B cell (primary cell): ENCODE results near the gene PRH2. TPM values are rescaled to one million over a fixed set of nuclear protein-coding genes. Genes with fewer than 3 reads are reported as not detected.

Experiments
- ATAC-seq: fragments of 200-7000 bp; cut with Tn5 transposase; one replicate; pipeline ENCODE4 v1.10.0; 2021; ENCODE audit warnings: low read depth, mild to moderate bottlenecking, moderate number of reproducible peaks, moderate library complexity
- CTCF ChIA-PET: fragments of 350-600 bp; sonication (Branson Sonifier 250); formaldehyde crosslinking; loops from one replicate; lab custom pipeline; 2021; ENCODE audit warnings: antibody characterized with exemption, inconsistent platforms; lab: Charles Lee
- POLR2A ChIA-PET: fragments of 350-600 bp; sonication (Branson Sonifier 250); formaldehyde crosslinking; loops from one replicate; lab custom pipeline; 2021; ENCODE audit warnings: antibody characterized with exemption; lab: Charles Lee
- DNase-seq: peaks from one replicate; pipeline ENCODE4 v3.0.0; 2013
- H2AFZ ChIP-seq: 2 replicates; pipeline ENCODE4 v1.6.1; 2012; ENCODE audit warnings: mild to moderate bottlenecking, low read depth, low read length; ENCODE audit not compliant: insufficient read depth, poor library complexity, severe bottlenecking
- H3K27ac ChIP-seq, 2 donors: 1 replicate in 1 of 2; 2 replicates in 1 of 2; pipeline ENCODE4 v1.5.1; 2012 to 2013; ENCODE audit warnings: low read length in 2 of 2, mild to moderate bottlenecking in 2 of 2, moderate library complexity in 1 of 2
- H3K27me3 ChIP-seq, 4 experiments: fragments of 200-600 bp in 1 of 4; sonication (generic) in 1 of 4; replicated peaks in 1 of 4; 1 replicate in 2 of 4; 2 replicates in 2 of 4; pipeline versions ENCODE4 v1.6.1 to v1.7.0; 2013 to 2016; ENCODE audit warnings: low read length in 3 of 4, mild to moderate bottlenecking in 2 of 4, mixed read lengths in 1 of 4, moderate library complexity in 1 of 4; ENCODE audit not compliant: insufficient read depth in 4 of 4, control insufficient read depth in 3 of 4; ENCODE audit errors: control extremely low read depth in 1 of 4
- H3K36me3 ChIP-seq, 2 experiments: replicated peaks in 1 of 2; 1 replicate in 1 of 2; 2 replicates in 1 of 2; pipeline versions ENCODE4 v1.6.1 to v1.7.1; 2013; ENCODE audit warnings: low read length in 1 of 2; ENCODE audit not compliant: insufficient read depth in 2 of 2, control insufficient read depth in 1 of 2; ENCODE audit errors: control extremely low read depth in 1 of 2, extremely low read depth in 1 of 2
- H3K4me1 ChIP-seq, 2 donors: fragments of 200-600 bp in 1 of 2; sonication (generic) in 1 of 2; 1 replicate in 1 of 2; 2 replicates in 1 of 2; pipeline versions ENCODE4 v1.5.1 to v1.6.1; 2013 to 2017; ENCODE audit warnings: low read length in 2 of 2; ENCODE audit not compliant: control insufficient read depth in 2 of 2, insufficient read depth in 2 of 2
- H3K4me2 ChIP-seq: replicated peaks from 2 replicates; pipeline ENCODE3; 2012; ENCODE audit warnings: mild to moderate bottlenecking, low read depth, low read length; ENCODE audit not compliant: poor library complexity, severe bottlenecking
- H3K4me3 ChIP-seq, 5 experiments: fragments of 200-600 bp in 1 of 5; sonication (generic) in 1 of 5; 1 replicate in 3 of 5; 2 replicates in 2 of 5; pipeline versions ENCODE4 v1.5.1 to v1.7.0; 2011 to 2016; ENCODE audit warnings: low read length in 4 of 5, mild to moderate bottlenecking in 4 of 5, low read depth in 2 of 5, control low read depth in 1 of 5, moderate library complexity in 1 of 5; ENCODE audit not compliant: insufficient read depth in 1 of 5; ENCODE audit errors: control extremely low read depth in 1 of 5, extremely low read depth in 1 of 5
- H3K79me2 ChIP-seq: fragments of 200-600 bp; sonication (generic); one replicate; pipeline ENCODE4 v1.6.0; 2016; ENCODE audit warnings: low read length; ENCODE audit not compliant: control insufficient read depth, insufficient read depth
- H3K9ac ChIP-seq: fragments of 200-600 bp; sonication (generic); 2 replicates; pipeline ENCODE4 v1.6.1; 2017; ENCODE audit warnings: mild to moderate bottlenecking, low read length, moderate library complexity
- H3K9me3 ChIP-seq, 3 donors: one replicate each; pipeline versions ENCODE4 v1.6.1 to v1.7.1; 2013; ENCODE audit warnings: low read length in 2 of 3; ENCODE audit not compliant: control insufficient read depth in 2 of 3, insufficient read depth in 1 of 3; ENCODE audit errors: control extremely low read depth in 1 of 3
- H4K20me1 ChIP-seq: 2 replicates; pipeline ENCODE4 v1.6.0; 2012; ENCODE audit warnings: mild to moderate bottlenecking, low read length; ENCODE audit not compliant: insufficient read depth, control insufficient read depth, poor library complexity, severe bottlenecking
- H3K27ac Mint-ChIP-seq: one replicate; pipeline ENCODE4 v1.8.0; 2021; ENCODE audit warnings: mixed read lengths
- H3K27me3 Mint-ChIP-seq: one replicate; pipeline ENCODE4 v1.8.0; 2021; ENCODE audit warnings: mixed read lengths
- H3K4me1 Mint-ChIP-seq: one replicate; pipeline ENCODE4 v1.8.0; 2021; ENCODE audit warnings: mixed read lengths
- H3K4me3 Mint-ChIP-seq: one replicate; pipeline ENCODE4 v1.8.0; 2021; ENCODE audit warnings: mixed read lengths
- H3K9me3 Mint-ChIP-seq: one replicate; pipeline ENCODE4 v1.8.0; 2022; ENCODE audit warnings: mixed read lengths; ENCODE audit not compliant: insufficient read depth
- CTCF ChIP-seq: fragments of 200-600 bp; IDR thresholded peaks from one replicate; pipeline ENCODE4 v1.8.0; 2022; ENCODE audit warnings: antibody characterized with exemption, mild to moderate bottlenecking
- EZH2 ChIP-seq: IDR thresholded peaks from 2 replicates; pipeline ENCODE4 v1.6.1; 2012; ENCODE audit warnings: borderline replicate concordance, low read depth, mild to moderate bottlenecking, moderate library complexity, low read length; ENCODE audit not compliant: insufficient read depth, poor library complexity, severe bottlenecking
- WGBS: methylation state at CpG from one replicate; pipeline ENCODE4 v1.1.5; 2013; ENCODE audit warnings: missing lambda C conversion rate; ENCODE audit not compliant: insufficient coverage; 5-methylcytosine and 5-hydroxymethylcytosine counted together
- intact Hi-C: fragments of 100-400 bp; cut with micrococcal nuclease; formaldehyde crosslinking; loops from one replicate; pipeline ENCODE4 v1.10.0; 2022
- polyA plus RNA-seq: library from polyadenylated mRNA; depleted of rRNA; stranded (reverse); fragments of >200 nt; gene quantifications from 2 replicates; pipeline ENCODE4 v1.2.3, GENCODE V29; 2012
- total RNA-seq, 2 donors: library from RNA; stranded (reverse); fragments of 120-200 nt in 1 of 2; gene quantifications; 1 replicate in 1 of 2; 2 replicates in 1 of 2; pipeline versions ENCODE4 v1.2.3 to v1.2.4, GENCODE V29; 2013 to 2022

Gene PRH2
- total and polyA plus RNA-seq, 2 donors (not counting 1 experiment from before 2014, with no cell fraction given): 2.6 TPM; not detected in 1

- peaks cover 0 to 1% of the 10 kb centered on the region in 2 experiments for H3K36me3 ChIP-seq
- no peaks in the 10 kb centered on the region for H3K27me3 Mint-ChIP-seq
- intact Hi-C loops: no loop called here
- no peak overlapping the region for H2AFZ ChIP-seq
- no peaks in the 10 kb centered on the region for H4K20me1 ChIP-seq
- H3K27ac ChIP-seq: no peak overlapping the region
- WGBS: 50% methylated on average over 2 of the region's 4 CpGs
- no peak overlapping the region for H3K4me3 ChIP-seq
- no peak overlapping the region for H3K27ac Mint-ChIP-seq
- peaks cover 0 to 1% (median 0%) of the 10 kb centered on the region in 3 donors for H3K9me3 ChIP-seq
- H3K9me3 Mint-ChIP-seq: peaks cover 1% of the 10 kb centered on the region
- POLR2A ChIA-PET: no interaction called here
- no peak for TF ChIP-seq EZH2
- no peak for TF ChIP-seq CTCF
- no peak overlapping the region for H3K4me2 ChIP-seq
- H3K9ac ChIP-seq: no peak overlapping the region
- H3K4me1 ChIP-seq: no peaks in the 10 kb centered on the region
- no peaks in the 10 kb centered on the region for H3K79me2 ChIP-seq
- ATAC-seq (no peak), DNase-seq (no peak)
- H3K4me1 Mint-ChIP-seq: no peaks in the 10 kb centered on the region
- no peak overlapping the region for H3K4me3 Mint-ChIP-seq
- CTCF ChIA-PET: no interaction called here
- H3K27me3 ChIP-seq: no peaks in the 10 kb centered on the region
These were observed 13.0 kb downstream of the PRH2 start for GRCh38 chr12:10941916-10942607.

GRCh38 chr12:10943167-10943566 is 14.1 kb downstream of the PRH2 start:
- H3K9me3 Mint-ChIP-seq: peaks cover 2% of the 10 kb centered on the region
- no peak overlapping the region for H3K27ac ChIP-seq
- H3K9me3 ChIP-seq: peaks cover 0 to 3% (median 0%) of the 10 kb centered on the region in 3 donors
- 100% methylated on average over 1 of the region's 2 CpGs for WGBS
- no peak overlapping the region for H2AFZ ChIP-seq
- CTCF ChIA-PET: no interaction called here
- intact Hi-C loops: no loop called here
- POLR2A ChIA-PET: no interaction called here
- no peaks in the 10 kb centered on the region for H3K4me1 Mint-ChIP-seq
- H3K79me2 ChIP-seq: no peaks in the 10 kb centered on the region
- no peaks in the 10 kb centered on the region for H4K20me1 ChIP-seq
- no peak for ATAC-seq
- H3K27me3 Mint-ChIP-seq: no peaks in the 10 kb centered on the region
- no peak overlapping the region for H3K4me3 Mint-ChIP-seq
- no peak for DNase-seq
- H3K9ac ChIP-seq: no peak overlapping the region
- no peak overlapping the region for H3K4me3 ChIP-seq
- no peak overlapping the region for H3K27ac Mint-ChIP-seq
- peaks cover 0 to 1% of the 10 kb centered on the region in 2 experiments for H3K36me3 ChIP-seq
- no peaks in the 10 kb centered on the region for H3K27me3 ChIP-seq
- H3K4me2 ChIP-seq: no peak overlapping the region
- TF ChIP-seq CTCF (no peak), EZH2 (no peak)
- H3K4me1 ChIP-seq: no peaks in the 10 kb centered on the region
